ENCODE results near the gene FANCC.

- TF ChIP-seq CTCF (IDR thresholded peaks at IDR 0.05), result no peak
- no peak for TF ChIP-seq POLR2A (IDR thresholded peaks at IDR 0.05)
Observed at GRCh38 chr9:95058121-95058785, 259.3 kb downstream of the FANCC start.

All from body of pancreas (tissue), 4 donors.